GM21381 (cell line): Measurements from ENCODE around the gene PLCE1.
A peak's percentile ranks its signal among the peaks of the same experiment; 100 is the strongest.
"Not testable (repeated sequence)": the region's sequence is repeated elsewhere in the genome, so short reads cannot be mapped to it uniquely, and the experiment has no call there.

Experiments
- ATAC-seq: cut with Tn5 transposase; IDR thresholded peaks from one replicate; pipeline ENCODE4 v1.9.1; 2021; ENCODE audit warnings: mild to moderate bottlenecking, moderate library complexity; ENCODE audit not compliant: unreplicated experiment

Gene PLCE1

GRCh38 chr10:93993782-93994437 is at the start of gene PLCE1:
TSS of gene PLCE1 (plus strand) at chr10:93993931. CDS start at chr10:94031047, 37,116 bp downstream.
- ATAC-seq = peak; percentile 74

GRCh38 chr10:93945819-93946218 is 47.9 kb upstream of the PLCE1 start:
- ATAC-seq = no peak

- no peak for ATAC-seq
These were observed 46.7 kb upstream of the PLCE1 start for GRCh38 chr10:93947055-93947454.

GRCh38 chr10:93947524-93947923 is 46.2 kb upstream of the PLCE1 start:
- no peak for ATAC-seq

GRCh38 chr10:93951905-93952304 is 41.8 kb upstream of the PLCE1 start:
- no peak for ATAC-seq

GRCh38 chr10:93954299-93954698 is 39.4 kb upstream of the PLCE1 start:
- no peak for ATAC-seq

- no peak for ATAC-seq
These were observed 38.9 kb upstream of the PLCE1 start for GRCh38 chr10:93954726-93955363.

- ATAC-seq = no peak
These were observed 34.9 kb upstream of the PLCE1 start for GRCh38 chr10:93958834-93959233.

- not testable (repeated sequence) for ATAC-seq
These were observed 32.7 kb upstream of the PLCE1 start for GRCh38 chr10:93960988-93961387.

- ATAC-seq = no peak
These were observed 30.8 kb upstream of the PLCE1 start for GRCh38 chr10:93962973-93963372.

GRCh38 chr10:93963434-93963833 is 30.3 kb upstream of the PLCE1 start:
- no peak for ATAC-seq

- no peak for ATAC-seq
These were observed 27.8 kb upstream of the PLCE1 start for GRCh38 chr10:93965911-93966310.

- ATAC-seq = no peak
These were observed 26.0 kb upstream of the PLCE1 start for GRCh38 chr10:93967756-93968155.

- no peak for ATAC-seq
These were observed 25.2 kb upstream of the PLCE1 start for GRCh38 chr10:93968540-93968945.

GRCh38 chr10:93970433-93971010 is 23.2 kb upstream of the PLCE1 start:
- not testable (repeated sequence) for ATAC-seq

GRCh38 chr10:93973748-93974445 is 19.8 kb upstream of the PLCE1 start:
- no peak for ATAC-seq

GRCh38 chr10:93977442-93977841 is 16.3 kb upstream of the PLCE1 start:
- ATAC-seq = no peak

- ATAC-seq = no peak
These were observed 13.2 kb upstream of the PLCE1 start for GRCh38 chr10:93980486-93980885.

GRCh38 chr10:93991114-93991513 is 2.6 kb upstream of the PLCE1 start:
- no peak for ATAC-seq

GRCh38 chr10:93991596-93992284 is 2.0 kb upstream of the PLCE1 start:
- ATAC-seq = no peak

- no peak for ATAC-seq
These were observed 1.2 kb upstream of the PLCE1 start for GRCh38 chr10:93992400-93993030.
